Activated T-helper 2 cell treated with anti-CD3 and anti-CD28 coated beads, Interferon-gamma antibody, Interleukin-2, Interleukin-4, amounts not matched to agents 10 μg/mL and 5 μg/mL and 100 μg/mL, durations not matched to agents 14 hours and 24 hours and 36 hours (primary cell): ENCODE measurements around the gene RSPRY1. TPM values are rescaled to one million over a fixed set of nuclear protein-coding genes. Genes with fewer than 3 reads are reported as not detected.
"Not testable (repeated sequence)": the region's sequence is repeated elsewhere in the genome, so short reads cannot be mapped to it uniquely, and the experiment has no call there.

Experiments used
- DNase-seq: peaks from one replicate; pipeline ENCODE4 v3.0.0; 2021; ENCODE audit warnings: low spot score
- H3K27ac Mint-ChIP-seq: one replicate; pipeline ENCODE4 v1.8.0; 2021; ENCODE audit warnings: mixed read lengths
- H3K27me3 Mint-ChIP-seq: one replicate; pipeline ENCODE4 v1.8.0; 2021; ENCODE audit warnings: low read depth, mixed read lengths
- H3K36me3 Mint-ChIP-seq: one replicate; pipeline ENCODE4 v1.8.0; 2021; ENCODE audit warnings: low read depth, mixed read lengths
- H3K4me1 Mint-ChIP-seq: one replicate; pipeline ENCODE4 v1.8.0; 2021; ENCODE audit warnings: low read depth, mixed read lengths
- H3K4me3 Mint-ChIP-seq: one replicate; pipeline ENCODE4 v1.8.0; 2021; ENCODE audit warnings: low read depth, mild to moderate bottlenecking, moderate library complexity, mixed read lengths
- H3K9me3 Mint-ChIP-seq: one replicate; pipeline ENCODE4 v1.8.0; 2021; ENCODE audit warnings: mixed read lengths
- intact Hi-C: fragments of 100-400 bp; cut with micrococcal nuclease; formaldehyde crosslinking; loops from one replicate; pipeline ENCODE4 v1.15.1; 2023
- total RNA-seq: library from RNA; stranded (reverse); gene quantifications from 2 replicates; pipeline ENCODE4 v1.2.3, GENCODE V29; 2022

RSPRY1 gene
- total RNA-seq, 1 donor from 2014 or later: 33.3 TPM

GRCh38 chr16:57194512-57194911 lies 8.4 kb downstream of the RSPRY1 start:
- Mint-ChIP-seq H3K36me3 (peaks cover 20% of the 10 kb centered on the region), H3K27ac (peak overlapping the region; percentile 35), H3K9me3 (no peaks in the 10 kb centered on the region), H3K27me3 (no peaks in the 10 kb centered on the region), H3K4me3 (no peak overlapping the region), H3K4me1 (peaks cover 18% of the 10 kb centered on the region)
- DNase-seq: no peak
- intact Hi-C loops: no loop called here

- intact Hi-C loops: no loop called here
- H3K27ac Mint-ChIP-seq: no peak overlapping the region
- H3K4me1 Mint-ChIP-seq: peaks cover 14% of the 10 kb centered on the region
- no peaks in the 10 kb centered on the region for H3K27me3 Mint-ChIP-seq
- H3K4me3 Mint-ChIP-seq: no peak overlapping the region
- peaks cover 17% of the 10 kb centered on the region for H3K36me3 Mint-ChIP-seq
- DNase-seq: no peak
- H3K9me3 Mint-ChIP-seq: no peaks in the 10 kb centered on the region
Measured at GRCh38 chr16:57196286-57196685, 10.2 kb downstream of the RSPRY1 start.

GRCh38 chr16:57196753-57197152 lies 10.6 kb downstream of the RSPRY1 start:
- H3K4me3 Mint-ChIP-seq: no peak overlapping the region
- intact Hi-C loops: no loop called here
- peaks cover 14% of the 10 kb centered on the region for H3K4me1 Mint-ChIP-seq
- no peaks in the 10 kb centered on the region for H3K27me3 Mint-ChIP-seq
- peaks cover 19% of the 10 kb centered on the region for H3K36me3 Mint-ChIP-seq
- no peaks in the 10 kb centered on the region for H3K9me3 Mint-ChIP-seq
- no peak overlapping the region for H3K27ac Mint-ChIP-seq
- no peak for DNase-seq

DNA sequence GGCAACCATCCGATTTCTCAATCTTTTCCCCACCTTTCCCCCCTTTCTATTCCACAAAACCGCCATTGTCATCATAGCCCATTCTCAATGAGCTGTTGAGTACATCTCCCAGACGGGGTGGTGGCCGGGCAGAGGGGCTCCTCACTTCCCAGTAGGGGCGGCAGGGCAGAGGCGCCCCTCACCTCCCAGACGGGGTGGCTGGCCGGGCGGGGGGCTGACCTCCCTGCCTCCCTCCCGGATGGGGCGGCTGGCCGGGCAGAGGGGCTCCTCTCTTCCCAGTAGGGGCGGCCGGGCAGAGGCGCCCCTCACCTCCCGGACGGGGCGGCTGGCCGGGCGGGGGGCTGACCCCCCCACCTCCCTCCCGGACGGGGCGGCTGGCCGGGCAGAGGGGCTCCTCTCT lies 14.2 kb downstream of the RSPRY1 start:
- H3K9me3 Mint-ChIP-seq, H3K4me3 Mint-ChIP-seq, DNase-seq, H3K4me1 Mint-ChIP-seq, H3K27me3 Mint-ChIP-seq, intact Hi-C loops, H3K27ac Mint-ChIP-seq: not testable (repeated sequence)
- peaks cover 29% of the 10 kb centered on the region for H3K36me3 Mint-ChIP-seq

GRCh38 chr16:57200926-57201325 lies 14.8 kb downstream of the RSPRY1 start:
- peaks cover 35% of the 10 kb centered on the region for H3K36me3 Mint-ChIP-seq
- H3K4me1 Mint-ChIP-seq, intact Hi-C loops, H3K27ac Mint-ChIP-seq, H3K27me3 Mint-ChIP-seq, H3K9me3 Mint-ChIP-seq, H3K4me3 Mint-ChIP-seq, DNase-seq: not testable (repeated sequence)

DNA sequence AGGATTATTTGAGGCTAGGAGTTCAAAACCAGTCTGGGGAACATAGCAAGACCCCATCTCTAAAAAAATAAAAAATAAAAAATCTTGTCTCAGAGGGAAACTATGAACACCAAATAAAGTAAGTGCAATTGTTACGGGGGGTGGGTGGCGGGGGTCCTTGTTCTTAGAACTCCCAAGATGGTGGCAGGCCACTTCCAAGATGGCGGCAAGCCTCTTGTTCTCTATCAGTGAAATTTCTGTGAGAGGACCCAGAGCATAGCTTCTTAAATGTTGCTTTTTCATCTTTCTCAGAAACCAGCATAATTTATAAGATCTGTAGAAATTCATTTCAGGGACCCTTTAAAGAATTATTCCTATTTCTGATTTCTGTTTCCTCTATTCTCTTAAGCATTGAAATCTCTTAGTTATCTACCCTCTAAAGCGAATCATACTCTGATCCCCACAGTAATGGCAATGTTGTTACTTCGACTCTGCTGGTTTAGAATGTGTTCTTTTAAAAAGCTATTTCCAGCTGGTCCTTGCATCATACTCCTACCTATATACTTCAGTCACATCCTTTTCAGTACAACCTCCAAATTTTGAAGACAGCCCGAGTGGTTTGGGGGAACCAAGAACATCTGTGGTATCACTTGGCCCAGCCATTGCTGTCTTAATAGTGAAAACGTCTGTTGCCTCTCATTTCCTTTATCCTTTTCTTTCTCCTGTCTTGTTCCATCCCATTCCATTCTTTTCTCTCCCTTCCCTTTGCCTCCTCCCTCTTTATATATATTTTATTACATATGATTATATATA lies 16.2 kb downstream of the RSPRY1 start:
- Mint-ChIP-seq H3K9me3 (no peaks in the 10 kb centered on the region), H3K27me3 (no peaks in the 10 kb centered on the region), H3K36me3 (peaks cover 34% of the 10 kb centered on the region), H3K4me3 (no peak overlapping the region), H3K4me1 (peaks cover 2% of the 10 kb centered on the region), H3K27ac (no peak overlapping the region)
- DNase-seq: no peak
- intact Hi-C loops: no loop called here

- Mint-ChIP-seq H3K4me1 (peaks cover 2% of the 10 kb centered on the region), H3K27me3 (no peaks in the 10 kb centered on the region), H3K4me3 (no peak overlapping the region), H3K27ac (no peak overlapping the region), H3K36me3 (peaks cover 40% of the 10 kb centered on the region), H3K9me3 (no peaks in the 10 kb centered on the region)
- intact Hi-C loops: no loop called here
- DNase-seq: no peak
Measured at GRCh38 chr16:57203451-57203850, 17.3 kb downstream of the RSPRY1 start.

- intact Hi-C loops: no loop called here
- H3K27me3 Mint-ChIP-seq: no peaks in the 10 kb centered on the region
- H3K36me3 Mint-ChIP-seq: peaks cover 50% of the 10 kb centered on the region
- no peaks in the 10 kb centered on the region for H3K9me3 Mint-ChIP-seq
- H3K4me1 Mint-ChIP-seq: peaks cover 2% of the 10 kb centered on the region
- DNase-seq: no peak
- H3K4me3 Mint-ChIP-seq: no peak overlapping the region
- H3K27ac Mint-ChIP-seq: no peak overlapping the region
Measured at GRCh38 chr16:57204675-57205074, 18.5 kb downstream of the RSPRY1 start.

DNA sequence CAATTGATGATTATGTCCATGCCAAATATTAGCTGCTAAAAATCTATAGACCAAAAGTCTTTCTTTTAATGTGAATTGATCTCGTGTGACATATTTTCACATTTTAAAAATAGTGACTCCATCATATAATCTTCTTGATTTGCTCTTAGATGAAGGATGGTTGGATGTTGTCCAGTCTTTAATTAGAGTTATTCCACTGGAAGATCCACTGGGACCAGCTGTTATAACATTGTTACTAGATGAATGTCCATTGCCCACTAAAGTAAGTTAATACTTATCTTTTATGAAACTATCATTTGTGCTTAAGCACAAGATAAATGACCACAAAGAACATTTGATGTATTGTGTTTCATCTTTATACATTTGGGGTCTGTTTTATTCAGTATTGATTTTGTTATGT lies 22.8 kb downstream of the RSPRY1 start:
- H3K27ac Mint-ChIP-seq: no peak overlapping the region
- H3K27me3 Mint-ChIP-seq: no peaks in the 10 kb centered on the region
- H3K4me1 Mint-ChIP-seq: no peaks in the 10 kb centered on the region
- no peak overlapping the region for H3K4me3 Mint-ChIP-seq
- intact Hi-C loops: no loop called here
- H3K36me3 Mint-ChIP-seq: peaks cover 71% of the 10 kb centered on the region
- H3K9me3 Mint-ChIP-seq: no peaks in the 10 kb centered on the region
- DNase-seq: no peak

DNA sequence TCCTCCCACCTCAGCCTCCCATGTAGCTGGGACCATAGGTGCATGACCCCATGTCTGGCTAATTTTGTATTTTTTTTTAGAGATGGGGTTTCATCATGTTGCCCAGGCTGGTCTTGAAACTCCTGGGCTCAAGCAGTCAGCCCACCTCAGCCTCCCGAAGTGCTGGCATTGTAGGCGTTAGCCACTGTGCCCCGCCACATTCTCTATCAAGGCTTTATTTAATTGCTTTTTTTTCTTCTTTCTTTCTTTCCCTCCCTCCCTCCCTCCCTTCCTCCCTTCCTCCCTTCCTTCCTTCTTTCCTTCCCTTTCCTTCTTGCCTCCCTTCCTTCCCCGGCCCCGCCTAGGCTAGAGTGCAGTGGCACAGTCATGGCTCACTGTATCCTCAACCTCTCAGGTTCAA lies 23.7 kb downstream of the RSPRY1 start:
- intact Hi-C loops: no loop called here
- Mint-ChIP-seq H3K4me1 (no peaks in the 10 kb centered on the region), H3K27me3 (no peaks in the 10 kb centered on the region), H3K4me3 (no peak overlapping the region), H3K36me3 (peaks cover 77% of the 10 kb centered on the region), H3K27ac (no peak overlapping the region), H3K9me3 (peaks cover 8% of the 10 kb centered on the region)
- DNase-seq: no peak

GRCh38 chr16:57213462-57213861 lies 27.3 kb downstream of the RSPRY1 start:
- no peaks in the 10 kb centered on the region for H3K4me1 Mint-ChIP-seq
- intact Hi-C loops: no loop called here
- H3K27me3 Mint-ChIP-seq: no peaks in the 10 kb centered on the region
- peaks cover 88% of the 10 kb centered on the region for H3K36me3 Mint-ChIP-seq
- no peak for DNase-seq
- H3K27ac Mint-ChIP-seq: no peak overlapping the region
- H3K9me3 Mint-ChIP-seq: peaks cover 40% of the 10 kb centered on the region
- H3K4me3 Mint-ChIP-seq: no peak overlapping the region

GRCh38 chr16:57216968-57217367 lies 30.8 kb downstream of the RSPRY1 start:
- Mint-ChIP-seq H3K9me3 (peaks cover 57% of the 10 kb centered on the region), H3K4me1 (no peaks in the 10 kb centered on the region), H3K36me3 (peaks cover 93% of the 10 kb centered on the region), H3K4me3 (no peak overlapping the region), H3K27ac (no peak overlapping the region), H3K27me3 (no peaks in the 10 kb centered on the region)
- intact Hi-C loops: no loop called here
- no peak for DNase-seq

- Mint-ChIP-seq H3K27me3 (no peaks in the 10 kb centered on the region), H3K9me3 (peaks cover 21% of the 10 kb centered on the region), H3K27ac (no peak overlapping the region), H3K36me3 (peaks cover 87% of the 10 kb centered on the region), H3K4me1 (no peaks in the 10 kb centered on the region), H3K4me3 (no peak overlapping the region)
- no peak for DNase-seq
- intact Hi-C loops: no loop called here
Measured at GRCh38 chr16:57223057-57223456, 36.9 kb downstream of the RSPRY1 start.
